GM23248 (cell line): ENCODE data around the gene SSH3.

Experiments used
- EZH2 ChIP-seq: fragments of 200-600 bp; sonication (generic); IDR thresholded peaks from 2 replicates; pipeline ENCODE4 v1.6.1; 2018; ENCODE audit warnings: antibody characterized with exemption, mild to moderate bottlenecking; ENCODE audit not compliant: insufficient read depth, poor library complexity, severe bottlenecking
- EZH2phosphoT487 ChIP-seq: fragments of 200-600 bp; sonication (generic); IDR thresholded peaks from 2 replicates; pipeline ENCODE4 v1.6.1; 2018; ENCODE audit warnings: antibody characterized with exemption, moderate library complexity, mild to moderate bottlenecking, low read depth; ENCODE audit not compliant: insufficient read depth

GRCh38 chr11:67292671-67293070 is 10.7 kb upstream of the SSH3 start:
- TF ChIP-seq EZH2 (no peak), EZH2phosphoT487 (no peak)
